Hematopoietic multipotent progenitor cell treated with erythropoietin and hydrocortisone succinate and interleukin-3 and kit ligand, for 8 days (in vitro differentiated cells): Measurements from ENCODE around the gene ADGRF1.

Experiments used
- DNase-seq: peaks from one replicate; pipeline ENCODE4 v3.0.0-alpha.2; 2015

Gene ADGRF1

DNA sequence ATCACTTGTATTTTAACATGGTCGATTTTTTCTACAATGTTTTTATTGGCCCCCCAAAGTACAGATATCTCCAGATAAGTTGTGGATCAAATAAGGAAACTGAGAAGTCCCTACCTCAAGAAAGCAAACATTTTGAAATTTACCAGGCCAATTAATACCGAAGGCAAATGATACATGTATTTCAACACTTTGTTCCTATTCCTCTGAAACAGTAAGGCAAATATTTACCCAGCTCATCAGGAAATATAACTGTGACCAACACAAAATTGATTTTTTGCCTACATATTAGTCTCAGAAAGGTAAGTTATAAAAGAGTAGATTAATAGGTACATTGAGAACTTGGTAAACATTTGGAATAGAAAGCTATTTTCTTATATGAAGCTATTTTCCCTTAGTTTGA is 69.1 kb downstream of the ADGRF1 start:
- DNase-seq: no peak

DNA sequence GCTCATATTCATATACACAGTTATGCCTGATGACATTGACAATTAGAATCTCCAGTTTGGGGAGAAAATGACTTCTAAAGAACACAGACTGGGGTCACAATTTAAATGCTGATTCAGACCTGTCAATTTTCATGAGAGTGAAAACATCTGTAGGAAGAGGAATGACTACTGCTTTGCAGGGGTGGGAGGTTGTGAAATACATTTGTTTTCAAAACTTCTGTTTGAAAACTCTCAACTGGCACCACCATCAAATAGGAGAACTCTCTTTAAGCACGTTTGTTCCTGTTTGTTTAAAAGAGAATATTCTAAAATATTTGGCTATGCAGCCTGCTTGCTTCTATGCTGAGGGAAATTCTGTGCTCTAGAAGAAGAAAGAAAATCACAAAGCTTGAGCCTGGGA is 69.6 kb downstream of the ADGRF1 start:
- DNase-seq: no peak

GRCh38 chr6:46969206-46969605 is 72.9 kb downstream of the ADGRF1 start:
- no peak for DNase-seq

- DNase-seq: no peak
These were observed 74.2 kb downstream of the ADGRF1 start for GRCh38 chr6:46967826-46968349.

GRCh38 chr6:46964716-46965519 is 77.2 kb downstream of the ADGRF1 start:
- DNase-seq: no peak

- no peak for DNase-seq
These were observed 78.5 kb downstream of the ADGRF1 start for GRCh38 chr6:46963626-46964025.

DNA sequence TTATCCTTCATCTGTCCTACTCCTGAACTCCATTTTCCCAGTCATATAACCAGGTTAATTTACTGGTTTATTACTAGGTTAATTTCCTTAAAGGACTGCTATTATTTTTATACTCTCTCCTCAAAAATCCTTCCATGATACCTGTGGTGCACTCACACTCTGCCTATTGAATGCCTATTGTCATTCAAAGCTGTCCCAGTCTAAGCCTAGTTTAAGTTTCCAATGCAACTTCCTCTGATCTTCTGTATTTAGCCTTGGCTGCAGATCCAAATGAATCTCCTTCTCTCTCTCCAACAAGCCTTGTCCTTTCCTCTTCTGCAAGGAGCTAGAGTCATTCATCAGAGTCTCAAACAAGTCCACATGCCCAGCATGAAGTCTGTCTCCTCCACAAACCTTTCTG is 79.1 kb downstream of the ADGRF1 start:
- DNase-seq: no peak

DNA sequence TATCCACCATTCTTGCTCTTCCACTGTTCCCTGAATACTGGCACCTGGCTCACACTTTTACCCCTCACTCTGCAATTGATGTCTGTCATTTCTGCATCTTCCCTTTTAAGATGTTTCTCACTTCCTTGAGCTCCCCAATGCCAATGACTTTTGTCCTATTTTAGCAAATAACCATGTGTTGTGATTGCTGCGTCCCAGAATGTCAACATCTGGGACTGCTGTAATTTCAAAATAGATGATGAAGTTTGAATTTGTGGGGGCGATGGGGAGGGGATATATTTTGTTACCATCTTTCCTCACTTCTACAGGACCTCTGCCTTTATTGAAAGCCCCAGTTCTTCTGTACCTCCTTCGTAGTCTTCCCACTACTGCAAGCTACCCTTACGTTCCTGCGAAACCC is 80.4 kb downstream of the ADGRF1 start:
- no peak for DNase-seq

DNA sequence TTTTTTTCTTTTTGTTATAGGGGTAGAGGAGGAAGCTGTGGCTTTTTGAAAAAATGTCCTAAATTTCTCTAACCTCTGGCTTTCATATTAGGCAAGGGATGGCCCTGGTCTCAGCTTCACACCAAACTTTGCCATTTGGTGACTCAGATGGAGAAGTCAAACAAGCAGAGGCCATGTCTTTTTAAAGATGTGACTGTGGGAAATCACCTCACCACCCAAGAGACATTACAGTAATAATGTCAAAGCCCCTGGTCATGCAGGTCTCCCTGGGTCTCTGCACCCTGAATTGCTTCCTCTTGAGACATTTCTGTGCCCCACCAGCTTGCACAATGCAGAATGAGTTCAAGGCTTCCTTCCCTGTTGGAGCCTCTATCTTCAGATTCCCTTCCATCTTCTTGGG is 80.9 kb downstream of the ADGRF1 start:
- no peak for DNase-seq

DNA sequence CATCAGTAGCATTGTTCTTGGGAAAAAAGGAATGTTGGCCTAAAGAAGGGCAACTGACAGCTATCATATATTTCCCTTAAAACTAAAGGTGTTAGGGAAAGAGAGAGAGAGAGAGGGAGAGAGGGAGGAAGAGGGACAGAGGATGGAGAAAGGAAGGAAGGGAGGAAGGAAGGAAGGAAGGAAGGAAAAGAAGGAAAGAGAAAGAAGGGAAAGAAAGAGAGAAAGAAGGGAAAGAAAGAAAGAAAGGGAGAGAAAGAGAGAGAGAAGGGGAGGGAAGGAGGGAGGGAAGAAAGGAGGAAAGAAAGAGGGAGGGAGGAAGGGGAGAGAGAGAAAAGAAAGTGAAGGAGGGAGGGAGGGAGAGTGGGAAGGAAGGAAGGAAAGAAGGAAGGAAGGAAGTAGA is 82.7 kb downstream of the ADGRF1 start:
- no peak for DNase-seq

- DNase-seq: no peak
These were observed 85.7 kb downstream of the ADGRF1 start for GRCh38 chr6:46956409-46956808.

GRCh38 chr6:46954837-46955451 is 87.2 kb downstream of the ADGRF1 start:
- no peak for DNase-seq

DNA sequence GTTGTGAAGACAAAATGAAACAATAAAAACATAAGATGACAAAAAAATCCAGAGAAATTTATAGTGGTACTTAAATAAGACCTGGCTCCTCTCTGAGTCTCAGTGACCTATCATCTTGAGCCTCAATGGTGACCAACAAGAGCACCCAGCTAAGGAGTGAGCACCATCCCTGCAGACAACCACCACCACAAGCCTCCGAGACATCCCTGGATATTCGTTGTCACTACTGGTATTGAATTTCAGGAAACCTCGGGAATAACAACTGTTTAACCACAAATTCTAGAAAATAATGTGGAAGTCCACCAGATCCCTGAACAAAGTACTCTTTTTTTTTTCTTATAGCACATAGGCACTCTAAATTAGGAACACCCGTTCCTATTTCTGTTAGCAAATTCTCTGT is 88.2 kb downstream of the ADGRF1 start:
- DNase-seq: no peak

DNA sequence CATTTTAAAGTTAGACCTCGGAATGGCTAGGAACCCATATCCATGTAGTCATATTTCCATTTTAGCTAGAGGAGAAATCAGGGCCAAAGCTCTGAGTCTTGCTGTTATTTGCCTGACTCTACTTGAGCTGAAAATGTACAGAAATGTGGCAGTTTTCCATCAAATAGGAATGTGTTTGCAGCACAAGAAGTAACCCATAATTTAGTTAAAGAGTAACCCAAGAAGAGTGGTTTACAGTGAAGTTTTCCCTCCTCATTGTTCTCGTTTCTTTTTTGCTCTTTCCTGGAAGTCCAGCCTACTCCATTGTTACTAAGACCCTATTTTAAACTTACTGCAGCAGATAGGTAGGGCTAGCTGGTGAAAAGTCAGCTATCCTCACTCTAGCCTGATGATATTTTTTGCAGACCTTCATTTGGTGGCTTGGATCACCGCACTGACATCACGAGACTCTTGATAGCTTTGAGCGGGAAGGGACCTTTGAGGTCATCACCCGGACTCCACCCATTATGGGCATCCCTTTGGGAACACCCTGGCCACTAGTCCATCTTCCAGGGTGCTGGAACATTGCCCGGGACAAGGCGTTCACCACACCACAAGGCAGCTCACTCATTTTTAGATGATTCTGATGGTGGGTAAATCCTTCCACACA is 92.4 kb downstream of the ADGRF1 start:
- DNase-seq: no peak

GRCh38 chr6:46948699-46949098 is 93.4 kb downstream of the ADGRF1 start:
- no peak for DNase-seq
